BJ (cell line): Measurements from ENCODE around the gene CAMK2B. TPM values are rescaled to one million over a fixed set of nuclear protein-coding genes. Genes with fewer than 3 reads are reported as not detected.

ENCODE experiments used
- CTCF ChIA-PET: fragments of 350-600 bp; formaldehyde crosslinking; extraction: SDS; loops from one replicate; lab custom pipeline; 2021; ENCODE audit warnings: antibody characterized with exemption, inconsistent platforms; lab: Yijun Ruan, JAX
- POLR2A ChIA-PET: fragments of 300-600 bp; sonication (Branson Sonifier 250); formaldehyde crosslinking; extraction: SDS; loops from one replicate; lab custom pipeline; 2021; ENCODE audit warnings: antibody characterized with exemption; lab: Charles Lee
- DNase-seq: peaks from one replicate; pipeline ENCODE4 v3.0.0-alpha.2; 2011; ENCODE audit warnings: low read depth
- H3K27me3 ChIP-seq: 2 replicates; pipeline ENCODE4 v1.6.0; 2011; ENCODE audit warnings: low read length; ENCODE audit not compliant: control insufficient read depth, insufficient read depth
- H3K36me3 ChIP-seq: 2 replicates; pipeline ENCODE4 v1.5.1; 2011; ENCODE audit warnings: low read length; ENCODE audit not compliant: control insufficient read depth, insufficient read depth
- H3K4me3 ChIP-seq: 2 replicates; pipeline ENCODE4 v1.5.1; 2011; ENCODE audit warnings: low read depth, mild to moderate bottlenecking, control low read depth, low read length
- polyA plus RNA-seq: library from polyadenylated mRNA; depleted of rRNA; stranded (reverse); fragments of >200 nt; gene quantifications from 2 replicates; pipeline ENCODE4 v1.2.3, GENCODE V29; 2011
- TF ChIP-seq, protein P1 (sequence below): IDR thresholded peaks from 2 replicates; pipeline ENCODE4 v1.5.1; 2011; ENCODE audit warnings: low read depth, mild to moderate bottlenecking, control low read depth, inconsistent platforms, low read length, moderate library complexity; ENCODE audit not compliant: insufficient read depth

The CAMK2B gene
- polyA plus RNA-seq, 1 experiment, result 0.10 TPM

DNA sequence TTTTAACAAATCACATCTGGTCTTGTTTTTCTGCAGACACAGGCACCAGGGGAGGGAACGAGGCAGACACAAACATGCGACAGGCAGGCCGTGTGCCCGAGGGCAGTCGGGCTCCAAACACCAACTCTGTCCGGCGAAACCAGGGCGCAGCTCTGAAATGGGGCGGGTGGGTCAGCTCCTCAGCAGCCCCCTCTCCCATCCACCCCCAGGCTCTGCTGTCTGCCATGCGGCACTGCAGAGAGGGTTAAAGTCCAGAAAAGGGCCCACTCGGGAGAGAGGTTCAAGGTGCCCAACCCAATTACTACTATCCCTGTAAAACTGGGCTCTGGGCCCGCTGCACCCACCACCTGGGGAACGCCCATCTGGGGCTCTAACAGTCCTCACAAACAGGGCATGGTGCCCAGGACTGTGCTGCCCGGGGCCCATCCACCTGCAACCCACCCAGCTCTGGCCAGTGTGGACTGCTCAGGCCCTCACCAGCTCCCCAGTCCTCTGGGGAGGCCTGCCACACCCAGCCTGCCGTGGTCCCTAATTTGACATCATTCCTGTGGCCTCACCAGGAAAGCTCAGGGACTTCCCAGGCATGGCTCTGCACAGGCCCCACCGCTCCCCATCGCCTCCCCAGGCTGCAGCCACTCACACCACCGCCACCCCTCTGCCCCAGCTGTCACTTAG is 105.9 kb downstream of the CAMK2B start:
- TF ChIP-seq, protein P1, sequence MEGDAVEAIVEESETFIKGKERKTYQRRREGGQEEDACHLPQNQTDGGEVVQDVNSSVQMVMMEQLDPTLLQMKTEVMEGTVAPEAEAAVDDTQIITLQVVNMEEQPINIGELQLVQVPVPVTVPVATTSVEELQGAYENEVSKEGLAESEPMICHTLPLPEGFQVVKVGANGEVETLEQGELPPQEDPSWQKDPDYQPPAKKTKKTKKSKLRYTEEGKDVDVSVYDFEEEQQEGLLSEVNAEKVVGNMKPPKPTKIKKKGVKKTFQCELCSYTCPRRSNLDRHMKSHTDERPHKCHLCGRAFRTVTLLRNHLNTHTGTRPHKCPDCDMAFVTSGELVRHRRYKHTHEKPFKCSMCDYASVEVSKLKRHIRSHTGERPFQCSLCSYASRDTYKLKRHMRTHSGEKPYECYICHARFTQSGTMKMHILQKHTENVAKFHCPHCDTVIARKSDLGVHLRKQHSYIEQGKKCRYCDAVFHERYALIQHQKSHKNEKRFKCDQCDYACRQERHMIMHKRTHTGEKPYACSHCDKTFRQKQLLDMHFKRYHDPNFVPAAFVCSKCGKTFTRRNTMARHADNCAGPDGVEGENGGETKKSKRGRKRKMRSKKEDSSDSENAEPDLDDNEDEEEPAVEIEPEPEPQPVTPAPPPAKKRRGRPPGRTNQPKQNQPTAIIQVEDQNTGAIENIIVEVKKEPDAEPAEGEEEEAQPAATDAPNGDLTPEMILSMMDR, result no peak
- ChIA-PET CTCF (interaction anchor here (0.7 kb wide), 1 partner anchor 258 kb away, joined by 3 read pairs; no protein-coding TSS in a partner anchor), POLR2A (no interaction called here)
- Histone ChIP-seq H3K27me3 (peaks cover 4% of the 10 kb centered on the region; the same call in 1 of the 2 replicates), H3K4me3 (no peak overlapping the region), H3K36me3 (peaks cover 3% of the 10 kb centered on the region; the same call in 1 of the 2 replicates)
- DNase-seq, result no peak

DNA sequence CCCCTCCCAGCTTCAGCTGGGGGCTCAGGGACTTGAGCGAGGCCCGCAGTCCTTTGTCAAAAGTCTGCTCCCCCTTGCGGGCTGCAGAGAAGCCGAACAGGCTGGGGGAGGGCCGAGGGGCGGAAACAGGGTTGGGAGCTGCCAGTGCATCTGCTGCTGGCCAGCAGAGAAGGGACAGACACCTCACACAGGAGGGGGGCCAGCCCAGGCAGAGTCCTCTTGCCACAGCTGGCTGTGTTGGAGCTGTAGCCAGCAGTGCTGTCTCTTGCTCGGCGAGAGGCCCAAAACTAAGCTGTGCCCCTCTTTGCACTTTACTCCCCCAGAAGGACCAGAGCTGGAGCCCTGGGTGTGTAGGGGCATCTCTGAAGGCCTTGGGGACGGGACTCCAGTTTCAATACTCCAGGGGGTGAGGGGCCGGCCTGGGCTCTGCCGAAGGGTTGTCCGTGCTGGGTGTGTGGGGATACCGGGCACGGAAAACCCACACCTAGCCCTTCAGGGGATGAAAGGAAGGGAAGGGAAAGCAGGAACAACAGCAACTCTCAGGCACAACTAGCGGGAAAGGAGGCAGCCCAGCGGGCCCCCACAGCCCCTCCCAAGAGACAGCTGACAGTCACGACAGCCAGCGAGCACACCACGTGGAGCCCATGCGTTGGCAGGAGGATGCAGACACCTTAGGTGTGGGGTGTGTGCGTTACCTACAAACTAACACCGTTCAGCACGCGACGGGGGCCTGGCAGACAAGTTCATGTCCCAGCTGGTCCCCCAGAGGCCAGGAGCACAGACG is 106.8 kb downstream of the CAMK2B start:
- TF ChIP-seq, protein P1, result peak; percentile 19; the same call in 1 of the 2 replicates
- H3K27me3 ChIP-seq, result no peaks in the 10 kb centered on the region; the same call in 1 of the 2 replicates
- CTCF ChIA-PET, result interaction anchor here (0.7 to 1.2 kb wide), 4 partner anchors 9 to 259 kb away, joined by 3 to 4 read pairs (median 4); partner anchors contain the start of gene YKT6
- no peak for DNase-seq
- POLR2A ChIA-PET, result no interaction called here
- no peak overlapping the region for H3K4me3 ChIP-seq
- H3K36me3 ChIP-seq, result peaks cover 5% of the 10 kb centered on the region

DNA sequence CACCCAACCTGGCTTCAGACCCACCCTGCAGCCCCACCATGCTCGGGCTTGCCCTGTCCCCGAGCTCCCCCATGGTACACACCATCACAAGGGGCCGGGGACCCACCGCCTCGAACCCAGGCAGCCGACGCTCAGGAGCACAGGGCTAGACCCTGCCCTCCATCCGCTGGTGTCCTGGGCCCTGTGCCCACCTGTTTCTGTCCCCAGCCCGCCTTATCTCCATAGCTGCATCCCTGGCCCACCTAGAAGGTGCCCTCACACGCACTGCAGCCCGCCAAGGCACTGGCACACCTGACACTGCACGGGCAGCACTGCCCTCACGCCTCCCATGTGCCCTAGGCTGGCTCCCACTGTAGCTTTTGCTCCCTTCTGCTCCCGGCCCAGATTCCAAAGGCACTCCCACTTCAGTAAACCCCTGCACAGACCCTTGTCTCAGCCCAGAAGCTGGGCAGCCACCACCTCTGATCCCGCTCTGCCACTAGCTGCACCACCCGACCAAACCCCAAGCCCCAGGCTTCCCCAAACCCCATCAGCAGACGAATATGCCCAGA is 107.5 kb downstream of the CAMK2B start:
- CTCF ChIA-PET, result interaction anchor here (0.8 to 1.2 kb wide), 3 partner anchors 8 to 23 kb away, joined by 3 to 4 read pairs (median 4); partner anchors contain the start of gene YKT6
- POLR2A ChIA-PET, result no interaction called here

DNA sequence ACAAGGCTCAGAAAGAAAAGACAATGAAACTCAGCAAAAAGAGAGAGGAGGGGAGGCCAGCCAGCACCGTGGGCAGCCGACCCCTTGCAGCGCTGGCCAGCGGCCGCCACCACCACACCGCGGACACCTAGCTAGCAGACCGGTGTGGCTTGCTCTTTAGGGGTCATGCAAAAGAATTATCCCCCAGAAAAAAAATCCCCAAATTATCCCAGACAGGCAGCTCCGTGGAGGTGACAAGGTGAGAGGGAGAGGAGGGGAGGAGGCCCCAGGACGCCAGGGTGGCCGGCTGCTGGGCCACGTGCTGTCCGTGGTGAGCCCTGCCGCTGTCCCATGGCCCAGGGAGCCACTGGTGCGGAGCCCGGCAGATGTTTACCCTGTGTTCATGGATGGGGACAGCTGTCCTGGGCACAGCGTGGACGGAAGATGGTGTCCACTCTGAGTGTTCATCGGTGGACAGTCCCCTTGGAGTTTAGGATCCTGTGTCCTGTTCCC is 108.1 kb downstream of the CAMK2B start:
- H3K36me3 ChIP-seq, result peaks cover 13% of the 10 kb centered on the region
- CTCF ChIA-PET, result no interaction called here
- H3K4me3 ChIP-seq, result no peak overlapping the region
- no peaks in the 10 kb centered on the region for H3K27me3 ChIP-seq
- TF ChIP-seq, protein P1, result no peak
- POLR2A ChIA-PET, result no interaction called here
- DNase-seq, result no peak

More for the DNA sequence above, 107.5 kb downstream of the CAMK2B start:
- Histone ChIP-seq H3K27me3 (no peaks in the 10 kb centered on the region; the same call in 1 of the 2 replicates), H3K36me3 (peaks cover 10% of the 10 kb centered on the region), H3K4me3 (no peak overlapping the region)
- DNase-seq, result no peak
- TF ChIP-seq, protein P1, result no peak
